ENCODE data around the gene KIAA1671. TPM values are rescaled to one million over a fixed set of nuclear protein-coding genes. Genes with fewer than 3 reads are reported as not detected.

Gene KIAA1671
- total RNA-seq, 4 donors from 2014 or later: 20.9 to 41.8 (median 28.4) TPM

DNA sequence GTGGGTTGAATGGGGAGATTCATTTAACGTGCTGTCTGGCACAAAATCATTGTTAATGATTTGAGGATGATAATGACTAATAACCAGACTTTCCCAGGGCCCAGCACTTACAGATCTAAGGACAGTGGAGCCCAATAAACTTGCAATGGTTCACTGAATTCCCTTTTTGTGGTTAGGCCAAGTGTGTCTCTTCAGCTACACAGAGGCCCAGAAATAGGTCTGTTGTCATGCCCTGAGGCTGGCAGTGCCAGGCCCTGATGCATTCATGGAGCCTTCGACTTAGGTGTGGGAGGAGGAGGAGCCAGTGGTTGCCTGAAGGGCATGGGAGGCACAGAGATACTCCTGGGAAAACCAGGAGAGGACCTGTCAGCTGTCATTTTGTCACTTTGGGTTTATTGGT is 56.1 kb downstream of the KIAA1671 start:
- WGBS, 2 donors (ENCODE audit: low coverage in 1 of 2): 70 to 80% methylated on average over 1 to 2 of the region's 2 CpGs
- Histone ChIP-seq H3K36me3 (no peaks in the 10 kb centered on the region), H3K9me3 (no peaks in the 10 kb centered on the region), H3K4me1 (peaks cover 0 to 10% (median 0%) of the 10 kb centered on the region in 3 donors), H3K4me3 (no peak overlapping the region), H3K27ac (no peak overlapping the region), H3K27me3 (no peaks in the 10 kb centered on the region)
- ATAC-seq: no peak
- no peak for TF ChIP-seq EP300 (IDR thresholded peaks at IDR 0.05)
- TF ChIP-seq, protein P1, sequence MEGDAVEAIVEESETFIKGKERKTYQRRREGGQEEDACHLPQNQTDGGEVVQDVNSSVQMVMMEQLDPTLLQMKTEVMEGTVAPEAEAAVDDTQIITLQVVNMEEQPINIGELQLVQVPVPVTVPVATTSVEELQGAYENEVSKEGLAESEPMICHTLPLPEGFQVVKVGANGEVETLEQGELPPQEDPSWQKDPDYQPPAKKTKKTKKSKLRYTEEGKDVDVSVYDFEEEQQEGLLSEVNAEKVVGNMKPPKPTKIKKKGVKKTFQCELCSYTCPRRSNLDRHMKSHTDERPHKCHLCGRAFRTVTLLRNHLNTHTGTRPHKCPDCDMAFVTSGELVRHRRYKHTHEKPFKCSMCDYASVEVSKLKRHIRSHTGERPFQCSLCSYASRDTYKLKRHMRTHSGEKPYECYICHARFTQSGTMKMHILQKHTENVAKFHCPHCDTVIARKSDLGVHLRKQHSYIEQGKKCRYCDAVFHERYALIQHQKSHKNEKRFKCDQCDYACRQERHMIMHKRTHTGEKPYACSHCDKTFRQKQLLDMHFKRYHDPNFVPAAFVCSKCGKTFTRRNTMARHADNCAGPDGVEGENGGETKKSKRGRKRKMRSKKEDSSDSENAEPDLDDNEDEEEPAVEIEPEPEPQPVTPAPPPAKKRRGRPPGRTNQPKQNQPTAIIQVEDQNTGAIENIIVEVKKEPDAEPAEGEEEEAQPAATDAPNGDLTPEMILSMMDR (IDR thresholded peaks at IDR 0.05): no peak
- no peak for TF ChIP-seq POLR2A (IDR thresholded peaks at IDR 0.05)
- no peak for TF ChIP-seq POLR2AphosphoS5 (IDR thresholded peaks at IDR 0.05)

DNA sequence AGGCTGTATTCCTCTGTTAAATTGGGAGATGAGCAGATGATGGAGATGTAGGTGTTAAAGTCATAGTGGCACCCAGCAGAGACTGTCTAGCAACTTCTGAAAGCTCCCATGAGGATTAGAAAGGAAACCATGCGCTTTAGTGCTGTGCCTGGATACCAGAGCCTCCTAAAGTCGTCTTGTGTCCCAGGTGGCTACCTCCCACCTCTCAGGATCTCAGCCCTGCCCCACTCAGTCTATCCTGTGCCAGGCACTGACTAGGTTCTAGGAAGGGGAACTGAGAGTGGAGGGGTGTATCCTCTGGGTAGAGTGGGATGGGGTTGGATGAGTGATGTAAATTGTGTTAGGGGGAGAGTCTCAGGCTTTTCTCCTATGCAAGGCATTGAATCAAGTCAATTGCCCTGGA is 60.2 kb downstream of the KIAA1671 start:
- ATAC-seq: no peak
- Histone ChIP-seq H3K4me1 (peaks cover 0 to 14% (median 0%) of the 10 kb centered on the region in 3 donors), H3K9me3 (no peaks in the 10 kb centered on the region), H3K36me3 (no peaks in the 10 kb centered on the region), H3K4me3 (no peak overlapping the region), H3K27ac (no peak overlapping the region), H3K27me3 (no peaks in the 10 kb centered on the region)
- 60% methylated on average over 1 of the region's 2 CpGs; no CpG with 5 or more reads in 1 of the 2 donors for whole genome bisulfite sequencing, 2 donors (ENCODE audit: low coverage in 1 of 2)
- no peak for TF ChIP-seq EP300 (IDR thresholded peaks at IDR 0.05)
- TF ChIP-seq, protein P1 (IDR thresholded peaks at IDR 0.05): no peak
- TF ChIP-seq POLR2AphosphoS5 (IDR thresholded peaks at IDR 0.05): no peak
- TF ChIP-seq POLR2A (IDR thresholded peaks at IDR 0.05): no peak

DNA sequence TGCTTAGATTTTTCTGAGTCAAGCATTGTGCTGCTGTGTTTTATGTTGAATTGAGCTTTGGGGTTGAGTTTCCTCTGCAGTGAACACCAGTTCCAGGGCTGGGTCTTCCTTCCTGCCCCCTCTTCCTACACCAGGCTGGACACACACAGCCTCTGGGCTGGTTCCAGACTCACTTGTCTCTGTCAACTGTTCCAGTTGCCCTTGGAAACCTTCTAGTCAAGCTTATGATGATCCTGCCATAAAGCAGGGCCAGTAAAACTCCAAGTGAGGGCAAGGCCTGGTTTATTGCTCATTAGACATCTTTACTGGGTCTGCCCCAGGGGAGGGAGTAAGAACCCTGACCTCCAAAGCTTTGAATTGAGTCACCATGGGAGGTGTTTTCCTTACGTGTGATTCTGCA is 61.1 kb downstream of the KIAA1671 start:
- TF ChIP-seq POLR2AphosphoS5 (IDR thresholded peaks at IDR 0.05) (no peak), EP300 (IDR thresholded peaks at IDR 0.05) (no peak), POLR2A (IDR thresholded peaks at IDR 0.05) (no peak)
- TF ChIP-seq, protein P1 (IDR thresholded peaks at IDR 0.05): no peak
- WGBS, 2 donors (ENCODE audit: low coverage in 1 of 2): 29 to 33% methylated on average over 1 of the region's 1 CpG
- ATAC-seq: peak; percentile 62
- H3K4me1 ChIP-seq: peaks cover 0 to 14% (median 0%) of the 10 kb centered on the region in 3 donors
- H3K4me3 ChIP-seq: no peak overlapping the region
- H3K27me3 ChIP-seq: no peaks in the 10 kb centered on the region
- no peaks in the 10 kb centered on the region for H3K9me3 ChIP-seq
- no peak overlapping the region for H3K27ac ChIP-seq
- H3K36me3 ChIP-seq: no peaks in the 10 kb centered on the region

DNA sequence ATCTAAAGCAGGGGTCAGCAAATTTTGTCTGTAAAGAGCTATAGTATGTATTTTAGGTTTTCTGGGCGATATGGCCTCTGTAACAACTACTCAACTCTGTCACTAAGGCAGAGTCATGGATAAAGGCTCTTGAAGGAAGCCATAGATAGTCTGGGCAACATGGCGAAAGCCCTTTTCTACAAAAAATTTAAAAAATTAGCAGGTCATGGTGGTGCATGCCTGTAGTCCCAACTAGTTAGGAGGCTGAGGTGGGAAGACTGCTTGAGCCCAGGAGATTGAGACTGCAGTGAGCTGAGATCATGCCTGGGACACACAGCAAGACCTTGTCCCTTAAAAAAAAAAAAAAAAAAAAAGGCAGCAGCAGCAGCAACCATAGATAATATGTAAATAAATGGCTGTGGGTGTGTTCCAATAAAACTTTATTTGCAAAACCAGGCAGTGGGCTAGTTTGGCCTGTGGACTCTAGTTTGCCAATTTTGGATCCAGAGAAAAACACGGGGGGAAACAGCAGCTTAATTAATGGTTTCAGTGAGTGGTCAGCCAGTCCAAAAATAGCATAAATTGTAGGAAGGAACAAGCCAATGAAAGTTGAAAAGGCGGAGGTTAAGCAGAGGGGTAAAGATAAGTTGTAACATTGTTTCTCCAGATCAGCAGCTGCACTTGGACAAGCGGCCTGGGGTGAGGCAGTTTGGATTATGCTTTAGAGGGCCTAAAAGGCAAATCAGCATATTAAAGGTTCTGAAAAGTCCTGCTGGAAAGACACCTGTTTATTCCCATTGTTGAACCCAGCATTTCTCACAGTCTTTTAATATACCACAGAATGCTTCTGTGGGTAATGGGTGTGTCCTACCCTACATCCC is 62.6 kb downstream of the KIAA1671 start:
- whole genome bisulfite sequencing, 2 donors (ENCODE audit: low coverage in 1 of 2): 82 to 88% methylated on average over 2 to 5 of the region's 5 CpGs
- H3K27ac ChIP-seq: peak overlapping the region in 1 of 4 donors; percentile 24

More for the DNA sequence above, 62.6 kb downstream of the KIAA1671 start:
- no peak for ATAC-seq
- no peak for TF ChIP-seq POLR2A (IDR thresholded peaks at IDR 0.05)
- TF ChIP-seq, protein P1 (IDR thresholded peaks at IDR 0.05): no peak
- TF ChIP-seq POLR2AphosphoS5 (IDR thresholded peaks at IDR 0.05): no peak
- no peak for TF ChIP-seq EP300 (IDR thresholded peaks at IDR 0.05)
- Histone ChIP-seq H3K4me3 (no peak overlapping the region), H3K36me3 (no peaks in the 10 kb centered on the region), H3K27me3 (no peaks in the 10 kb centered on the region), H3K9me3 (no peaks in the 10 kb centered on the region), H3K4me1 (peaks cover 0 to 14% (median 0%) of the 10 kb centered on the region in 3 donors)

All from gastroesophageal sphincter (tissue), 4 donors.